Measurements from ENCODE around the gene RABGAP1L. TPM values are rescaled to one million over a fixed set of nuclear protein-coding genes. Genes with fewer than 3 reads are reported as not detected.
"Not testable (repeated sequence)": the region's sequence is repeated elsewhere in the genome, so short reads cannot be mapped to it uniquely, and the experiment has no call there.

RABGAP1L gene
- total RNA-seq, 4 donors from 2014 or later, result 31.2 to 115 (median 62.5) TPM

DNA sequence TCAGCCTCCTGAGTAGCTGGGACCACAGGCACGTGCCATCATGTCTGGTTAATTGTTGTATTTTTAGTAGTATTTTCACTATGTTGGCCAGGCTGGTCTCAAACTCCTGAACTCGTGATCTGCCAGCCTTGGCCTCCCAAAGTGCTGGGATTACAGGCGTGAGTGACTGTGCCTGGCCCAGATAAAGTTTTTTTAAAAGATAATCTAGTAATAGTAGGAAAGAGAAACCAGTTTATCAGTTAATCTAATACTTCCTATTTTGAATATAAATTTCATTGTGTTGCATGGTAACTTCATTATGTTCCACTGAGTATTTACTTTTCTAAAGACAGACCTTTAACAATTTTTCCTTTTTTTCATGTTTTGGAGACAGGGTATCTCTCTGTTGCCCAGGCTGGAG, 10.0 kb downstream of the RABGAP1L start:
- Histone ChIP-seq H3K4me1 (peaks cover 0 to 46% (median 0%) of the 10 kb centered on the region in 3 donors), H3K4me3 (no peak overlapping the region), H3K9me3 (no peaks in the 10 kb centered on the region), H3K27ac (no peak overlapping the region), H3K36me3 (no peaks in the 10 kb centered on the region), H3K27me3 (no peaks in the 10 kb centered on the region)
- ATAC-seq, result no peak
- WGBS, 2 donors (ENCODE audit: low coverage in 1 of 2), result 60% methylated on average over 3 of the region's 3 CpGs; no CpG with 5 or more reads in 1 of the 2 donors
- TF ChIP-seq EP300 (IDR thresholded peaks at IDR 0.05) (no peak), POLR2A (IDR thresholded peaks at IDR 0.05) (no peak), POLR2AphosphoS5 (IDR thresholded peaks at IDR 0.05) (no peak)
- TF ChIP-seq, protein P1, sequence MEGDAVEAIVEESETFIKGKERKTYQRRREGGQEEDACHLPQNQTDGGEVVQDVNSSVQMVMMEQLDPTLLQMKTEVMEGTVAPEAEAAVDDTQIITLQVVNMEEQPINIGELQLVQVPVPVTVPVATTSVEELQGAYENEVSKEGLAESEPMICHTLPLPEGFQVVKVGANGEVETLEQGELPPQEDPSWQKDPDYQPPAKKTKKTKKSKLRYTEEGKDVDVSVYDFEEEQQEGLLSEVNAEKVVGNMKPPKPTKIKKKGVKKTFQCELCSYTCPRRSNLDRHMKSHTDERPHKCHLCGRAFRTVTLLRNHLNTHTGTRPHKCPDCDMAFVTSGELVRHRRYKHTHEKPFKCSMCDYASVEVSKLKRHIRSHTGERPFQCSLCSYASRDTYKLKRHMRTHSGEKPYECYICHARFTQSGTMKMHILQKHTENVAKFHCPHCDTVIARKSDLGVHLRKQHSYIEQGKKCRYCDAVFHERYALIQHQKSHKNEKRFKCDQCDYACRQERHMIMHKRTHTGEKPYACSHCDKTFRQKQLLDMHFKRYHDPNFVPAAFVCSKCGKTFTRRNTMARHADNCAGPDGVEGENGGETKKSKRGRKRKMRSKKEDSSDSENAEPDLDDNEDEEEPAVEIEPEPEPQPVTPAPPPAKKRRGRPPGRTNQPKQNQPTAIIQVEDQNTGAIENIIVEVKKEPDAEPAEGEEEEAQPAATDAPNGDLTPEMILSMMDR (IDR thresholded peaks at IDR 0.05), result no peak

DNA sequence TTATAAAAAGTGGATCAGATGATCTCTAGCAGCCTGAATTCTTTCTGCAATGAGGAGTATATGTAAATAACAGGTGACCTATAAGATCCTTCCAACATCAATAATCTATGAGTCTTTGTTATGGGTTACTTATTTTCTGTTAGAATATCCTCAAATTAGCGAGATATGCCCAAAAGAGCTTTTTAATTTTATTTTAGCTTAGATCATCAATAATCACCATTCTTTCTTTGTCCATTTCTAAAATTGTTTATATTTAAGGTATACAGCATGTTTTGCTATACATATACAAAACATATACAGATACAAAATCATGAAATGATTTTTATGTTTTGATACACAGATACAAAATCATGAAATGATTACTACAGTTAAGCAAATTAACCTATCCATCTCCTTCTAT, 11.8 kb downstream of the RABGAP1L start:
- peaks cover 0 to 38% (median 0%) of the 10 kb centered on the region in 3 donors for H3K4me1 ChIP-seq
- no peaks in the 10 kb centered on the region for H3K27me3 ChIP-seq
- H3K9me3 ChIP-seq, result no peaks in the 10 kb centered on the region
- no peak overlapping the region for H3K27ac ChIP-seq
- no peak for TF ChIP-seq POLR2A (IDR thresholded peaks at IDR 0.05)
- no peak for TF ChIP-seq POLR2AphosphoS5 (IDR thresholded peaks at IDR 0.05)
- no peak for TF ChIP-seq EP300 (IDR thresholded peaks at IDR 0.05)
- TF ChIP-seq, protein P1 (IDR thresholded peaks at IDR 0.05), result no peak
- no peak for ATAC-seq
- 92% methylated on average over 1 of the region's 1 CpG for WGBS, 2 donors (ENCODE audit: low coverage in 1 of 2)
- no peak overlapping the region for H3K4me3 ChIP-seq
- no peaks in the 10 kb centered on the region for H3K36me3 ChIP-seq

DNA sequence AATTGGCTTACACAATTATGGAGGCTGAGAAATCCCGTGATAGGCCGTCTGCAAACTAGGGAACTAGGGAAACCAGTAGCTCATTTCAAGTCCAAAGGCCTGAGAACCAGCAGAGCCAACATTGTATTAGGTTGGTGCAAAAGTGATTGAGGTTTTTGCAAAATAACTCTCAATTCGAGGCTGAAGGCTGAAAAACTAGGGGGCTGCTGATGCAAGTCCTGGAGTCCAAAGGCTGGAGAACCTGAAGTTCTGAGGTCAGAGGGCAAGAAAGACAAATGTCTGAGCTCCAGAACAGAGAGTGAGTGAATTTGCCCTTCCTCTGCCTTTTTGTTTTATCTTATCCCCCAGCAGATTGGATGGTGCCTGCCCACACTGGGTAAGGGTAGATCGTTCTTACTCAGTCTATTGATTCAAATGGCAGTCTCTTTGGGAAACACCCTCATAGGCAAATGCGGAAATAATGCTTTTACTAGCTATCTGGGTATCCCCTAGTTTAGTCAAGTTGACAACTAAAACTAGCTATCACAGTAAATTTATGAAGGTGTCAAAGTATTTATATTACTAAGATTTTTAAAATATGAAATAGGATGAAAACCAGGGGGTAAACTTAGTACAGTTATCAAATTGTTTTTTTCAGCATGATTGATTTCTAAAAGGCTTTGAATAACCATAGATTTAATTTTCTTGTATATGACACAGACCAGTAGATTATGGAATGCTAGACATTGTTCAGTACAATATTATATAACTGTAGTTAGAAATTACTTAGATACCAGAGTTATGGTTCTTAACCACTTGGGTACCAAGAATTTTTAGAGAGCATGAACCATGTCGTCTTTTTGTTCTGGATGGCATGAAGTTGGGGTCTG, 15.4 kb downstream of the RABGAP1L start:
- no peaks in the 10 kb centered on the region for H3K36me3 ChIP-seq
- H3K4me3 ChIP-seq, result no peak overlapping the region
- TF ChIP-seq POLR2AphosphoS5 (IDR thresholded peaks at IDR 0.05) (no peak), EP300 (IDR thresholded peaks at IDR 0.05) (no peak), POLR2A (IDR thresholded peaks at IDR 0.05) (no peak)
- TF ChIP-seq, protein P1 (IDR thresholded peaks at IDR 0.05), result no peak
- H3K27me3 ChIP-seq, result no peaks in the 10 kb centered on the region
- peaks cover 0 to 4% (median 0%) of the 10 kb centered on the region in 3 donors for H3K4me1 ChIP-seq
- H3K9me3 ChIP-seq, result no peaks in the 10 kb centered on the region
- ATAC-seq, result no peak
- WGBS, 2 donors (ENCODE audit: low coverage in 1 of 2), result 88 to 95% methylated on average over 4 to 6 of the region's 6 CpGs
- H3K27ac ChIP-seq, result no peak overlapping the region

DNA sequence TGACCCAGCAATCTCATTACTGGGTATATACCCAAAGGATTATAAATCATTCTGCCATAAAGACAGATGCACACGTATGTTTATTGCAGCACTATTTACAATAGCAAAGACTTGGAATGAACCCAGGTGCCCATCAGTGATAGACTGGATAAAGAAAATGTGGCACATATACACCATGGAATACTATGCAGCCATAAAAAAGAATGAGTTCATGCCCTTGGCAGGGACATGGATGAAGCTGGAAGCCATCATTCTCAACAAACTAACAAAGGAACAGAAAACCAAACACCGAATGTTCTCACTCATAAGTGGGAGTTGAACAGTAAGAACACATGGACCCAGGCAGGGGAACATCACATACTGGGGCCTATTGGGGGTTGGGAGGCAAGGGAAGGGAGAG, 19.1 kb downstream of the RABGAP1L start:
- not testable (repeated sequence) for ATAC-seq, H3K36me3 ChIP-seq, H3K9me3 ChIP-seq, H3K27ac ChIP-seq, H3K4me3 ChIP-seq, H3K27me3 ChIP-seq
- H3K4me1 ChIP-seq, result peaks cover 0 to 20% (median 0%) of the 10 kb centered on the region in 3 donors
- WGBS, 2 donors (ENCODE audit: low coverage in 1 of 2), result 83 to 86% methylated on average over 1 to 2 of the region's 2 CpGs

DNA sequence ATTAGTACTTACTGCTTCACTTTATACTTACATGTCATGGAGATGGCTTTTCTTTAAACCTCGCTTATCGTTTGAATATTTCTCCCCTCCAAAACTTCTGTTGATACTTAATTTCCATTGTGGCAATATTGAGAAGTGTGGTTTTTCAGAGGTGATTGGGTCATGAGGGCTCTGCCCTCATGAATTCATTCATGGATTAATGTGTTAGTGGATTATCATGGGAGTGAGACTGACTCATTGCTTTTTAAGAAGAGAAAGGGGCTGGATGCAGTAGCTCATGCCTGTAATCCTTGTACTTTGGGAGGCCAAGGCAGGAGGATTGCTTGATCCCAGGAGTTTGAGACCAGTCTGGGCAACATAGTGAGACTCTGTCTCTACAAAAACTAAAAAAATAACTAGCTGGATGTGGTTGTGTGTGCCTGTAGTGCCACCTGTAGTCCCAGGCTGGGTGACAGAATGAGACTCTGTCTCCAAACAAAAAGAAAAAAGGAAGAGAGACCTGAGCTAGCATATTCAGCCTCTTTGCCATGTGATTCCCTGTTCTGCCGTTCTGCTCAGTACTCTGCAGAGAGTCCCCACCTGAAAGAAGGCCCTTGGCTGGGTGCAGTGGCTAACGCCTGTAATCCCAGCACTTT, 30.2 kb downstream of the RABGAP1L start:
- H3K36me3 ChIP-seq, result no peaks in the 10 kb centered on the region
- peaks cover 3 to 35% (median 3%) of the 10 kb centered on the region in 3 donors for H3K4me1 ChIP-seq
- ATAC-seq, result no peak
- no peaks in the 10 kb centered on the region for H3K9me3 ChIP-seq
- TF ChIP-seq, protein P1 (IDR thresholded peaks at IDR 0.05), result no peak
- TF ChIP-seq POLR2A (IDR thresholded peaks at IDR 0.05) (no peak), POLR2AphosphoS5 (IDR thresholded peaks at IDR 0.05) (no peak), EP300 (IDR thresholded peaks at IDR 0.05) (no peak)
- H3K27me3 ChIP-seq, result no peaks in the 10 kb centered on the region
- WGBS, 2 donors (ENCODE audit: low coverage in 1 of 2), result 73 to 75% methylated on average over 2 to 3 of the region's 4 CpGs
- no peak overlapping the region for H3K4me3 ChIP-seq
- no peak overlapping the region for H3K27ac ChIP-seq

Data from gastroesophageal sphincter (tissue), 4 donors.